ENCODE results near the gene HAGH. TPM values are rescaled to one million over a fixed set of nuclear protein-coding genes. Genes with fewer than 3 reads are reported as not detected.

Gene HAGH
- total RNA-seq, 2 donors from 2014 or later, result 208 to 227 TPM

GRCh38 chr16:1764971-1765370 lies 61.7 kb downstream of the HAGH start:
- Histone ChIP-seq H3K36me3 (peaks cover 88% of the 10 kb centered on the region), H3K27ac (no peak overlapping the region), H3K9me3 (no peaks in the 10 kb centered on the region), H3K4me3 (no peak overlapping the region), H3K27me3 (no peaks in the 10 kb centered on the region), H3K4me1 (peaks cover 0 to 3% of the 10 kb centered on the region in 2 donors)
- no peak for DNase-seq (ENCODE audit: low spot score)
- no peak for TF ChIP-seq CTCF (IDR thresholded peaks at IDR 0.05)

GRCh38 chr16:1763521-1764511 lies 62.8 kb downstream of the HAGH start:
- no peak for DNase-seq (ENCODE audit: low spot score)
- H3K27me3 ChIP-seq, result no peaks in the 10 kb centered on the region
- TF ChIP-seq CTCF (IDR thresholded peaks at IDR 0.05), result peak in 1 of 2 donors; percentile 46
- H3K4me1 ChIP-seq, result no peaks in the 10 kb centered on the region
- H3K4me3 ChIP-seq, result no peak overlapping the region
- H3K9me3 ChIP-seq, result no peaks in the 10 kb centered on the region
- H3K27ac ChIP-seq, result no peak overlapping the region
- peaks cover 91% of the 10 kb centered on the region for H3K36me3 ChIP-seq

GRCh38 chr16:1762879-1763520 lies 63.6 kb downstream of the HAGH start:
- no peaks in the 10 kb centered on the region for H3K27me3 ChIP-seq
- H3K27ac ChIP-seq, result no peak overlapping the region
- H3K9me3 ChIP-seq, result no peaks in the 10 kb centered on the region
- no peaks in the 10 kb centered on the region for H3K4me1 ChIP-seq
- H3K36me3 ChIP-seq, result peaks cover 89% of the 10 kb centered on the region
- DNase-seq (ENCODE audit: low spot score), result no peak
- no peak for TF ChIP-seq CTCF (IDR thresholded peaks at IDR 0.05)
- no peak overlapping the region for H3K4me3 ChIP-seq

- Histone ChIP-seq H3K27ac (no peak overlapping the region), H3K36me3 (peaks cover 89% of the 10 kb centered on the region), H3K4me1 (no peaks in the 10 kb centered on the region), H3K27me3 (no peaks in the 10 kb centered on the region), H3K9me3 (no peaks in the 10 kb centered on the region), H3K4me3 (no peak overlapping the region)
- no peak for DNase-seq (ENCODE audit: low spot score)
- TF ChIP-seq CTCF (IDR thresholded peaks at IDR 0.05), result no peak
Measured at GRCh38 chr16:1762196-1762878, 64.3 kb downstream of the HAGH start.

DNA sequence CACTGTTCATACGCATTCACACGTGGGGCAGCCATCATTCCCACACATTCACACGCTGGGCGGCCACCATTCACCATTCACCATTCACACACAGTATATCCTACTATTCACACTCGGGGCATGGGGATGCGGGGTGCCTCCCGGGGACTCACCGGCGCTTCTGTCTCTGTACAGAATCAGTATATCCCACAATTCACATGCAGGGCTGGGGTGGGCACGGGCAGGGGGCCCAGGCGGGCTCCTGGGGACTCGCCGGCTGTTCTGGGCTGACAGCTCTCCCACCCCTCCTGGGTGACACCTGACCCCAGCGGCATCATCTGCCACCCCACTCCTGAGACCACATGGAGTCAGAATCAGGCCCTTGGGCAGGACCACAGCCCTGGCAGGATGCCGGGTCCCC lies 64.9 kb downstream of the HAGH start:
- H3K36me3 ChIP-seq, result peaks cover 83% of the 10 kb centered on the region
- no peak overlapping the region for H3K4me3 ChIP-seq
- H3K27me3 ChIP-seq, result no peaks in the 10 kb centered on the region
- no peak for DNase-seq (ENCODE audit: low spot score)
- no peaks in the 10 kb centered on the region for H3K4me1 ChIP-seq
- TF ChIP-seq CTCF (IDR thresholded peaks at IDR 0.05), result no peak
- H3K9me3 ChIP-seq, result no peaks in the 10 kb centered on the region
- H3K27ac ChIP-seq, result no peak overlapping the region

All from right atrium auricular region (tissue), 2 donors.